ENCODE results near the gene CD38. TPM values are rescaled to one million over a fixed set of nuclear protein-coding genes. Genes with fewer than 3 reads are reported as not detected.

The CD38 gene
- total RNA-seq, 6 experiments from 2014 or later, result 0.74 to 8.4 (median 3.3) TPM

GRCh38 chr4:15890246-15890829 lies 112.2 kb downstream of the CD38 start:
- DNase-seq (no peak), ATAC-seq (no peak)
- no peak overlapping the region for H3K4me3 ChIP-seq
- no peaks in the 10 kb centered on the region for H3K27me3 ChIP-seq
- intact Hi-C loops (cut with DNase I), result no loop called here
- H3K36me3 ChIP-seq, result no peaks in the 10 kb centered on the region
- no peaks in the 10 kb centered on the region for H3K9me3 ChIP-seq
- no peak for TF ChIP-seq POLR2A (IDR thresholded peaks at IDR 0.05)
- no peak for TF ChIP-seq CTCF (IDR thresholded peaks at IDR 0.05)
- H3K27ac ChIP-seq, result no peak overlapping the region
- WGBS (ENCODE audit: insufficient coverage, low coverage, low lambda C conversion rate, missing lambda C conversion rate), result 69% methylated on average over 4 of the region's 4 CpGs
- H3K4me1 ChIP-seq, result no peaks in the 10 kb centered on the region

- DNase-seq, result no peak
- no peak for TF ChIP-seq CTCF (IDR thresholded peaks at IDR 0.05)
- no peak for TF ChIP-seq POLR2A (IDR thresholded peaks at IDR 0.05)
- 62% methylated on average over 4 of the region's 4 CpGs for WGBS (ENCODE audit: insufficient coverage, low coverage, low lambda C conversion rate, missing lambda C conversion rate)
- Histone ChIP-seq H3K27me3 (no peaks in the 10 kb centered on the region), H3K4me1 (no peaks in the 10 kb centered on the region), H3K27ac (no peak overlapping the region), H3K4me3 (no peak overlapping the region), H3K9me3 (no peaks in the 10 kb centered on the region), H3K36me3 (no peaks in the 10 kb centered on the region)
- ATAC-seq, result no peak
- intact Hi-C loops (cut with DNase I), result no loop called here
These were observed 113.2 kb downstream of the CD38 start for GRCh38 chr4:15891312-15891711.

GRCh38 chr4:15893962-15894361 lies 115.8 kb downstream of the CD38 start:
- Histone ChIP-seq H3K9me3 (no peaks in the 10 kb centered on the region), H3K36me3 (no peaks in the 10 kb centered on the region), H3K4me3 (no peak overlapping the region), H3K27ac (no peak overlapping the region), H3K27me3 (no peaks in the 10 kb centered on the region), H3K4me1 (no peaks in the 10 kb centered on the region)
- intact Hi-C loops (cut with DNase I), result no loop called here
- WGBS (ENCODE audit: insufficient coverage, low coverage, low lambda C conversion rate, missing lambda C conversion rate), result 62% methylated on average over 4 of the region's 4 CpGs
- TF ChIP-seq POLR2A (IDR thresholded peaks at IDR 0.05) (no peak), CTCF (IDR thresholded peaks at IDR 0.05) (no peak)
- no peak for DNase-seq
- ATAC-seq, result no peak

- WGBS (ENCODE audit: insufficient coverage, low coverage, low lambda C conversion rate, missing lambda C conversion rate), result 56% methylated on average over 1 of the region's 1 CpG
- Histone ChIP-seq H3K4me3 (no peak overlapping the region), H3K27me3 (no peaks in the 10 kb centered on the region), H3K4me1 (no peaks in the 10 kb centered on the region), H3K36me3 (no peaks in the 10 kb centered on the region), H3K27ac (no peak overlapping the region), H3K9me3 (no peaks in the 10 kb centered on the region)
- ATAC-seq (no peak), DNase-seq (no peak)
- intact Hi-C loops (cut with DNase I), result no loop called here
- TF ChIP-seq POLR2A (IDR thresholded peaks at IDR 0.05) (no peak), CTCF (IDR thresholded peaks at IDR 0.05) (no peak)
These were observed 116.3 kb downstream of the CD38 start for GRCh38 chr4:15894393-15894792.
